Ascending aorta (tissue), 2 donors: ENCODE measurements around the gene AP1M2. TPM values are rescaled to one million over a fixed set of nuclear protein-coding genes. Genes with fewer than 3 reads are reported as not detected.

Experiments used
- DNase-seq, 2 donors: peaks; one replicate each; pipeline ENCODE4 v3.0.0-alpha.2; 2019; ENCODE audit warnings: low spot score in 2 of 2
- H3K27ac ChIP-seq, 2 donors: fragments of 200-600 bp; sonication (generic); one replicate each; pipeline ENCODE4 v1.5.1; 2016 to 2017; ENCODE audit warnings: mild to moderate bottlenecking in 1 of 2
- H3K27me3 ChIP-seq: fragments of 200-600 bp; sonication (generic); one replicate; pipeline ENCODE4 v1.5.1; 2017
- H3K36me3 ChIP-seq, 2 donors: fragments of 200-600 bp; sonication (generic); one replicate each; pipeline ENCODE4 v1.5.1; 2016
- H3K4me1 ChIP-seq, 2 donors: fragments of 200-600 bp; sonication (generic); one replicate each; pipeline ENCODE4 v1.5.1; 2016 to 2017; ENCODE audit warnings: mild to moderate bottlenecking in 1 of 2
- H3K4me3 ChIP-seq, 2 donors: fragments of 200-600 bp; sonication (generic); one replicate each; pipeline ENCODE4 v1.5.1; 2016 to 2017; ENCODE audit warnings: mild to moderate bottlenecking in 1 of 2
- H3K9me3 ChIP-seq, 2 donors: fragments of 200-600 bp; sonication (generic); one replicate each; pipeline ENCODE4 v1.5.1; 2016
- CTCF ChIP-seq, 3 experiments: fragments of 200-600 bp in 2 of 3; fragments of 450-650 bp in 1 of 3; sonication (generic) in 2 of 3; IDR thresholded peaks; one replicate each; pipeline ENCODE4 v1.5.1; 2016 to 2019; ENCODE audit warnings: antibody characterized with exemption in 3 of 3, mild to moderate bottlenecking in 1 of 3, moderate library complexity in 1 of 3
- intact Hi-C: fragments of 100-400 bp; cut with DNase I; formaldehyde crosslinking; loops from one replicate; pipeline ENCODE4 v1.15.1; 2023
- total RNA-seq: library from RNA; depleted of rRNA; stranded (reverse); fragments of >200 nt; gene quantifications from one replicate; pipeline ENCODE4 v1.1.0, GENCODE V29; 2016

AP1M2 gene
- total RNA-seq, 1 donor from 2014 or later: not detected

GRCh38 chr19:10625762-10626138, 38.6 kb upstream of the AP1M2 start:
- peak overlapping the region; percentile 67 for H3K4me3 ChIP-seq
- no peak for TF ChIP-seq CTCF (IDR thresholded peaks at IDR 0.05)
- H3K36me3 ChIP-seq: peaks cover 26 to 32% of the 10 kb centered on the region in 2 donors
- DNase-seq: no peak
- peaks cover 7 to 15% of the 10 kb centered on the region in 2 donors for H3K4me1 ChIP-seq
- intact Hi-C loops: loop anchor here (2.0 to 5.0 kb wide), 2 partner anchors 23 to 43 kb away; no protein-coding TSS in a partner anchor
- H3K27ac ChIP-seq: peak overlapping the region; percentile 79 to 85
- H3K27me3 ChIP-seq: no peaks in the 10 kb centered on the region
- H3K9me3 ChIP-seq: no peaks in the 10 kb centered on the region

GRCh38 chr19:10625003-10625761, 38.1 kb upstream of the AP1M2 start, which contains the start of gene SLC44A2:
Gene SLC44A2, plus strand, starts transcription at chr19:10625553. Its CDS starts 81 bp downstream, at chr19:10625634.
- DNase-seq: peak in 1 of 2 donors; percentile 83
- no peaks in the 10 kb centered on the region for H3K9me3 ChIP-seq
- H3K4me1 ChIP-seq: peaks cover 7 to 15% of the 10 kb centered on the region in 2 donors
- peaks cover 22 to 29% of the 10 kb centered on the region in 2 donors for H3K36me3 ChIP-seq
- peak within 1 kb of the TSS; percentile 79 to 85 for H3K27ac ChIP-seq
- H3K4me3 ChIP-seq: peak within 1 kb of the TSS; percentile 67
- no peaks in the 10 kb centered on the region for H3K27me3 ChIP-seq
- intact Hi-C loops: loop anchor here (2.0 to 5.0 kb wide), 2 partner anchors 22 to 43 kb away; no protein-coding TSS in a partner anchor
- no peak for TF ChIP-seq CTCF (IDR thresholded peaks at IDR 0.05)

- Histone ChIP-seq H3K36me3 (peaks cover 17 to 23% of the 10 kb centered on the region in 2 donors), H3K27me3 (no peaks in the 10 kb centered on the region), H3K27ac (peak overlapping the region in 1 of 2 donors; percentile 12), H3K9me3 (no peaks in the 10 kb centered on the region), H3K4me3 (peak overlapping the region; percentile 67), H3K4me1 (peaks cover 7 to 15% of the 10 kb centered on the region in 2 donors)
- no peak for TF ChIP-seq CTCF (IDR thresholded peaks at IDR 0.05)
- no peak for DNase-seq
- intact Hi-C loops: loop anchor here (2.0 to 5.0 kb wide), 2 partner anchors 22 to 127 kb away; no protein-coding TSS in a partner anchor
Measured at GRCh38 chr19:10624585-10624984, 37.5 kb upstream of the AP1M2 start.

GRCh38 chr19:10621966-10622365, 34.9 kb upstream of the AP1M2 start:
- Histone ChIP-seq H3K4me1 (peaks cover 7 to 25% of the 10 kb centered on the region in 2 donors), H3K27ac (no peak overlapping the region), H3K4me3 (no peak overlapping the region), H3K27me3 (no peaks in the 10 kb centered on the region), H3K36me3 (peaks cover 0 to 4% of the 10 kb centered on the region in 2 donors), H3K9me3 (no peaks in the 10 kb centered on the region)
- no peak for DNase-seq
- intact Hi-C loops: loop anchor here (5.0 kb wide), 1 partner anchor 125 kb away; no protein-coding TSS in a partner anchor
- TF ChIP-seq CTCF (IDR thresholded peaks at IDR 0.05): no peak

GRCh38 chr19:10620786-10621185, 33.7 kb upstream of the AP1M2 start:
- intact Hi-C loops: loop anchor here (5.0 kb wide), 1 partner anchor 123 kb away; no protein-coding TSS in a partner anchor

More at GRCh38 chr19:10620786-10621185, 33.7 kb upstream of the AP1M2 start:
- Histone ChIP-seq H3K36me3 (peaks cover 0 to 4% of the 10 kb centered on the region in 2 donors), H3K4me3 (no peak overlapping the region), H3K27ac (no peak overlapping the region), H3K27me3 (no peaks in the 10 kb centered on the region), H3K9me3 (no peaks in the 10 kb centered on the region), H3K4me1 (peaks cover 7 to 23% of the 10 kb centered on the region in 2 donors)
- TF ChIP-seq CTCF (IDR thresholded peaks at IDR 0.05): no peak
- DNase-seq: no peak
